Endothelial cell of umbilical vein (primary cell): Measurements from ENCODE around the gene MTREX.

Experiments
- CTCF ChIP-seq, 2 donors: IDR thresholded peaks; 1 replicate in 1 of 2; 2 replicates in 1 of 2; pipeline ENCODE4 v1.5.1; 2011; ENCODE audit warnings: low read length in 2 of 2, mild to moderate bottlenecking in 2 of 2, moderate library complexity in 2 of 2, control low read depth in 1 of 2, inconsistent platforms in 1 of 2, low read depth in 1 of 2; ENCODE audit not compliant: insufficient read depth in 1 of 2; ENCODE audit errors: extremely low read depth in 1 of 2
- JUN ChIP-seq: IDR thresholded peaks from 2 replicates; pipeline ENCODE4 v1.6.1; 2011; ENCODE audit warnings: borderline replicate concordance, low read depth; ENCODE audit not compliant: insufficient read length, insufficient read depth
- MYC ChIP-seq: IDR thresholded peaks from one replicate; pipeline ENCODE4 v1.6.1; 2011; ENCODE audit warnings: mild to moderate bottlenecking, low read depth, low read length
- POLR2A ChIP-seq: IDR thresholded peaks from 2 replicates; pipeline ENCODE4 v1.6.1; 2012; ENCODE audit warnings: low read depth, mild to moderate bottlenecking, control low read depth, low read length
- POLR2AphosphoS5 ChIP-seq: IDR thresholded peaks from 2 replicates; pipeline ENCODE4 v1.6.1; 2012; ENCODE audit warnings: low read depth, mild to moderate bottlenecking, control low read depth, low read length, moderate library complexity; ENCODE audit not compliant: insufficient read depth
- TF ChIP-seq, protein P1 (sequence below): IDR thresholded peaks from 2 replicates; pipeline ENCODE4 v1.6.1; 2011; ENCODE audit not compliant: insufficient read depth, insufficient read length

DNA sequence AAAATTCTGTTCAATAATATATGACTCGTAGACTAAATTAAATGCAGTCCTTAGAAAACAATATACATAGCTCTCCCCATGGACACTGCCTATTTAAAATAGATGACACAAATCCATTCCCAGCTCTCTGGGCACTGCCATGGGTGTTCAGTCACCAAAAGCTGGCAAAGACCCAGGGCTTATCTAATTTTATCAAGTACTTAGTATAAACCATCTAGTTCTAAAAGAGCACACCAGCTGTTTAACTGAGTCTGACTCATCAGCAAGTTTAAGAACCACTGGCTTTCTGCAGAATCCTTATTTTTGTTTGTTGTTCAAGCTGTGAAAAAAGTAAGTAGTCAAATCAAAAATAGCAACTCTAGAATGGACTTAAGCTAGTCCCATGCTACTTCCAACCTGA, 119.4 kb downstream of the MTREX start:
- TF ChIP-seq POLR2AphosphoS5 = no peak
- no peak for TF ChIP-seq CTCF (IDR thresholded peaks at IDR 0.05; ENCODE audit: extremely low read depth in 1 of 2, insufficient read depth in 1 of 2, low read depth in 1 of 2, low read length in 2 of 2)
- no peak for TF ChIP-seq JUN
- TF ChIP-seq, protein P1, sequence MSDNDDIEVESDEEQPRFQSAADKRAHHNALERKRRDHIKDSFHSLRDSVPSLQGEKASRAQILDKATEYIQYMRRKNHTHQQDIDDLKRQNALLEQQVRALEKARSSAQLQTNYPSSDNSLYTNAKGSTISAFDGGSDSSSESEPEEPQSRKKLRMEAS = no peak
- no peak for TF ChIP-seq MYC
- no peak for TF ChIP-seq POLR2A
